ENCODE data around the gene MRTFA. TPM values are rescaled to one million over a fixed set of nuclear protein-coding genes. Genes with fewer than 3 reads are reported as not detected.

MRTFA gene
- total RNA-seq, 1 donor from 2014 or later, result 11.3 TPM

DNA sequence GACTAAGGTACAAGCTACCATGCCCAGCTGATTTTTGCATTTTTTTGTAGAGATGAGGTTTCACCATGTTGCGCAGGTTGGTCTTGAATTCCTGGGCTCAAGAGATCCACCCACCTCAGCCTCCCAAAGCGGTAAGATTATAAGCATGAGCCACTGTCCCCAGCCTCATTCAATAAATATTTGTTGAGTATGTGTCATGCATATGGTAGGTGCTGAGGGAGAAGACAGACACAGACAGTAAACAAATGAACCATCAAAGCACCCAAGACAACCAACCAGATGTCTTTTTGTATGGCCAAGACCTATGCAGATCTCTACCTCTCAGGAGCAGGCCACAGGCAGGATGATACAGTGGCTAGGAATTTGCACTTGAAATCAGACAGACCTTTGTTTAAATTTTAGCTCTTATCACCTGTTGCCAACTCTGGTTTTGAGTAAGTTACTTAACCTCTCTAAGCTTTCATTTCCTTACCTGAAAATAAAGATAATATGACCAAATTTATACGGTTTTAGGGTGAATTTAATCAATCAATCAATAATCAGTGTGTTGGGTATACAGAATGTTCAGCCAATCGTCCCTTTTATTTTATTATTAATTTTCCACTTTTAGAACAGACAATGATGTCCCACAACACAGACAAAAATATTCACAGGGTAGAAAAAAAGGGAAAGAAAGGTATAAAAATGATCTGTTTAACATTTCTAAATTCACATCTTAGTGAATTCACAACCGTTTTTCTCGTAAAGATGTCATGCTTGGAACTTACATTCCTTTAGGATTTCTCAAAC, 137.9 kb downstream of the MRTFA start:
- H3K4me3 ChIP-seq, result no peak overlapping the region
- DNase-seq (ENCODE audit: low spot score), result no peak
- H3K36me3 ChIP-seq, result no peaks in the 10 kb centered on the region
- no peak overlapping the region for H3K4me2 ChIP-seq
- H3K27me3 ChIP-seq, result no peaks in the 10 kb centered on the region
- Mint-ChIP-seq H3K4me1 (peaks cover 20% of the 10 kb centered on the region), H3K36me3 (peaks cover 11% of the 10 kb centered on the region), H3K9me3 (peaks cover 9% of the 10 kb centered on the region), H3K27ac (peak overlapping the region; percentile 50), H3K4me3 (no peak overlapping the region), H3K27me3 (ENCODE audit: insufficient read depth, low read depth) (no peaks in the 10 kb centered on the region)
- peaks cover 8% of the 10 kb centered on the region for H3K79me2 ChIP-seq (ENCODE audit: low read depth)
- peaks cover 6% of the 10 kb centered on the region for H3F3A ChIP-seq (ENCODE audit: low read depth)
- H3K27ac ChIP-seq, result no peak overlapping the region
- H3K4me1 ChIP-seq, result peaks cover 8% of the 10 kb centered on the region
- H3K9ac ChIP-seq, result no peak overlapping the region
- no peaks in the 10 kb centered on the region for H4K20me1 ChIP-seq (ENCODE audit: low read depth)
- no peak for TF ChIP-seq EZH2 (IDR thresholded peaks at IDR 0.05)
- no peak overlapping the region for H2AFZ ChIP-seq (replicated peaks)
- H3K9me3 ChIP-seq (ENCODE audit: low read depth), result no peaks in the 10 kb centered on the region

DNA sequence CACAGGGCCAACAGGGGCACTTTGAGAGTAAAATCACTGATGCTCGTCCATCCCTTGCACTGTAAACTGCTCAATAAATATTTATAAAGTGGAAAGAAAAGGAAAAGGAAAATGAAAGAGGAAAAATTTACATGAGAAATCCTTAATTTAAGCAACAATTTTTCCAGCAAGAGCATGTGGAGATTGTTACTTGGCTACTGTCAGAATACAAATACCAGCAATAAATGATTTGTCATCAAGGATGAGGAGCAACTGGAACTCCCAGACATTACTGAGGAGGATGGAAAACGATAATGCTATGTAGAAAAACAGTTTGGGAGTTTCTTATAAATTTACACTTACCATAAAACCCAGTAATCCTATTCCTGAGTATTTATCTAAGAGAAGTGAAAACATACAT, 143.1 kb downstream of the MRTFA start:
- H3K36me3 ChIP-seq, result no peaks in the 10 kb centered on the region
- no peak overlapping the region for H3K4me3 ChIP-seq
- no peaks in the 10 kb centered on the region for H3K27me3 Mint-ChIP-seq (ENCODE audit: insufficient read depth, low read depth)
- H3K4me1 Mint-ChIP-seq, result peaks cover 23% of the 10 kb centered on the region
- peaks cover 7% of the 10 kb centered on the region for H3K79me2 ChIP-seq (ENCODE audit: low read depth)
- no peaks in the 10 kb centered on the region for H4K20me1 ChIP-seq (ENCODE audit: low read depth)
- H3K9ac ChIP-seq, result no peak overlapping the region
- no peak overlapping the region for H3K4me3 Mint-ChIP-seq
- no peaks in the 10 kb centered on the region for H3K9me3 ChIP-seq (ENCODE audit: low read depth)
- H3K27me3 ChIP-seq, result no peaks in the 10 kb centered on the region
- no peak overlapping the region for H2AFZ ChIP-seq (replicated peaks)
- H3F3A ChIP-seq (ENCODE audit: low read depth), result peaks cover 4% of the 10 kb centered on the region
- no peaks in the 10 kb centered on the region for H3K9me3 Mint-ChIP-seq
- H3K4me2 ChIP-seq, result no peak overlapping the region
- H3K4me1 ChIP-seq, result peaks cover 17% of the 10 kb centered on the region
- H3K27ac Mint-ChIP-seq, result no peak overlapping the region
- TF ChIP-seq, protein P1, sequence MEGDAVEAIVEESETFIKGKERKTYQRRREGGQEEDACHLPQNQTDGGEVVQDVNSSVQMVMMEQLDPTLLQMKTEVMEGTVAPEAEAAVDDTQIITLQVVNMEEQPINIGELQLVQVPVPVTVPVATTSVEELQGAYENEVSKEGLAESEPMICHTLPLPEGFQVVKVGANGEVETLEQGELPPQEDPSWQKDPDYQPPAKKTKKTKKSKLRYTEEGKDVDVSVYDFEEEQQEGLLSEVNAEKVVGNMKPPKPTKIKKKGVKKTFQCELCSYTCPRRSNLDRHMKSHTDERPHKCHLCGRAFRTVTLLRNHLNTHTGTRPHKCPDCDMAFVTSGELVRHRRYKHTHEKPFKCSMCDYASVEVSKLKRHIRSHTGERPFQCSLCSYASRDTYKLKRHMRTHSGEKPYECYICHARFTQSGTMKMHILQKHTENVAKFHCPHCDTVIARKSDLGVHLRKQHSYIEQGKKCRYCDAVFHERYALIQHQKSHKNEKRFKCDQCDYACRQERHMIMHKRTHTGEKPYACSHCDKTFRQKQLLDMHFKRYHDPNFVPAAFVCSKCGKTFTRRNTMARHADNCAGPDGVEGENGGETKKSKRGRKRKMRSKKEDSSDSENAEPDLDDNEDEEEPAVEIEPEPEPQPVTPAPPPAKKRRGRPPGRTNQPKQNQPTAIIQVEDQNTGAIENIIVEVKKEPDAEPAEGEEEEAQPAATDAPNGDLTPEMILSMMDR (IDR thresholded peaks at IDR 0.05), result no peak
- TF ChIP-seq EZH2 (IDR thresholded peaks at IDR 0.05) (no peak), EZH2phosphoT487 (IDR thresholded peaks at IDR 0.05) (no peak)
- no peak for DNase-seq (ENCODE audit: low spot score)
- peak overlapping the region; percentile 3 for H3K27ac ChIP-seq
- H3K36me3 Mint-ChIP-seq, result peaks cover 8% of the 10 kb centered on the region

DNA sequence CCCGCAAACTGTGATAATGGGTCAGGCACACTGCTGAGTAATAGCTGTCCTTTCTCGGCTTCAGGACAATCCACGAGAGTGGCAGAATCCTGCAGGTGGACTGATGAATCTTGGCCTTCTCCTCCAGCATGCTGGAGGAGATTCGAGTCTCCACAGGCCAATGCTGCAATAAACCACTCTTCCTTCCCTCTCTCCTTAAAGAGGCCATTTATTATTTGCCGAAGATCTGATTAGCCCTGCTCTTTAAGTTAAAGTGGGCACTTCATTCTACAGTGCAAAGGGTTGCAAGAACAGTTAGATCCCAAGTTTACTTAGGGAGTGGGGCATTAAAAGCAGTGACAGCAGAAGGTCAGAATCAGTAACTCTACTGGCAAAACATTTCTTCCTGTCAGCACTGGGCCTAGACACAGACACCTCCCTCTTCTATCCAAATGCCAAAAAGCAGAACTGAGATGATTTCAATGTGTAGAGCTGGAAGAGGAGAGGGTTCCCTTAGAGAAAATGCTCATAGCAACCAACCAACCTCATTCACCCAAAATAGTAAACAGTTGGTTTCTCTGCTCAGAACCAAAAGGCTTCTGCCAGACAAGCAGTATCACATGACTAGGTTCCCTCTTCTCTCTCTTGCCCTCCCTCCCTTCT, 144.4 kb downstream of the MRTFA start:
- H3K36me3 ChIP-seq, result no peaks in the 10 kb centered on the region
- H2AFZ ChIP-seq (replicated peaks), result no peak overlapping the region
- H3K9me3 Mint-ChIP-seq, result no peaks in the 10 kb centered on the region
- H3K27ac Mint-ChIP-seq, result peak overlapping the region; percentile 82
- H3K27me3 ChIP-seq, result no peaks in the 10 kb centered on the region
- peaks cover 17% of the 10 kb centered on the region for H3K4me1 ChIP-seq
- H3K4me3 ChIP-seq, result no peak overlapping the region
- H3K4me1 Mint-ChIP-seq, result peaks cover 25% of the 10 kb centered on the region
- TF ChIP-seq EZH2 (IDR thresholded peaks at IDR 0.05) (no peak), EZH2phosphoT487 (IDR thresholded peaks at IDR 0.05) (no peak)
- H3F3A ChIP-seq (ENCODE audit: low read depth), result peaks cover 7% of the 10 kb centered on the region
- DNase-seq (ENCODE audit: low spot score), result no peak
- no peak overlapping the region for H3K4me3 Mint-ChIP-seq
- H3K9ac ChIP-seq, result no peak overlapping the region
- no peaks in the 10 kb centered on the region for H3K27me3 Mint-ChIP-seq (ENCODE audit: insufficient read depth, low read depth)
- H3K79me2 ChIP-seq (ENCODE audit: low read depth), result peaks cover 7% of the 10 kb centered on the region
- peaks cover 11% of the 10 kb centered on the region for H3K36me3 Mint-ChIP-seq
- H3K9me3 ChIP-seq (ENCODE audit: low read depth), result no peaks in the 10 kb centered on the region
- H3K27ac ChIP-seq, result no peak overlapping the region
- H4K20me1 ChIP-seq (ENCODE audit: low read depth), result no peaks in the 10 kb centered on the region
- H3K4me2 ChIP-seq, result no peak overlapping the region

DNA sequence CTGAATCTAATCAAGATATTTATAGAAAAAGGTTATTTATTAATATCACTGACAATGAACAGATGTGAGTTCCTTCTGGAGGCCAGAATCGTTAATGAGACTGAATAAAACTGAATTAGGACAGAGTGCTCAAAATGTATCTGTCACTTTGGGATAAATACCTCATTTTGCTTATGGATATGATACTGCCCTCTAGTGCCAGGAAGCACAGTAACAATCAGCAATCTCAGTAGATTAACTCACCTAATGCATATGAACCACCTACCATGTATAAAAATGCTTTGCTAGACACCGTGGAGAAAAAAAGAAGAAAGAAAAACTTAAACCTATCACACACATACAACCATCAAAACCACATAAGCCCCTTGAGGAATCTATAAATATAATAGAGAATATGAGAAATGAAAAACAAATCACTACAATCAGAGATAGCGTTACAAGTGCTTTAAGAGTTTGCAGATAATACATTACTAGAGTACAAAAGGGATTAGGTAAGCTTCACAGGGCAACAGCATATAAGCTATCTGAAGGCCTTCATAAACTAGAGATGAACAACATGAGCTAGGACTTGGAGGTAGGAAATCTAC, 148.8 kb downstream of the MRTFA start:
- H3K27ac ChIP-seq, result no peak overlapping the region

More for the DNA sequence above, 148.8 kb downstream of the MRTFA start:
- no peaks in the 10 kb centered on the region for H3K27me3 Mint-ChIP-seq (ENCODE audit: insufficient read depth, low read depth)
- no peak overlapping the region for H3K4me3 ChIP-seq
- H2AFZ ChIP-seq (replicated peaks), result no peak overlapping the region
- H3K9ac ChIP-seq, result no peak overlapping the region
- H3K4me2 ChIP-seq, result no peak overlapping the region
- H3K79me2 ChIP-seq (ENCODE audit: low read depth), result no peaks in the 10 kb centered on the region
- H3K9me3 ChIP-seq (ENCODE audit: low read depth), result no peaks in the 10 kb centered on the region
- H3K27me3 ChIP-seq, result no peaks in the 10 kb centered on the region
- DNase-seq (ENCODE audit: low spot score), result no peak
- H4K20me1 ChIP-seq (ENCODE audit: low read depth), result no peaks in the 10 kb centered on the region
- H3K4me1 ChIP-seq, result peaks cover 17% of the 10 kb centered on the region
- peaks cover 7% of the 10 kb centered on the region for H3F3A ChIP-seq (ENCODE audit: low read depth)
- peaks cover 12% of the 10 kb centered on the region for H3K36me3 Mint-ChIP-seq
- no peaks in the 10 kb centered on the region for H3K9me3 Mint-ChIP-seq
- no peak overlapping the region for H3K27ac Mint-ChIP-seq
- peaks cover 24% of the 10 kb centered on the region for H3K4me1 Mint-ChIP-seq
- TF ChIP-seq EZH2phosphoT487 (IDR thresholded peaks at IDR 0.05) (no peak), EZH2 (IDR thresholded peaks at IDR 0.05) (no peak)
- TF ChIP-seq, protein P1 (IDR thresholded peaks at IDR 0.05), result peak; percentile 74
- no peak overlapping the region for H3K4me3 Mint-ChIP-seq
- H3K36me3 ChIP-seq, result no peaks in the 10 kb centered on the region
